HepG2 (cell line): ENCODE measurements around the gene LCAT. TPM values are rescaled to one million over a fixed set of nuclear protein-coding genes. Genes with fewer than 3 reads are reported as not detected.

Source experiments
- AHDC1 ChIP-seq: sonication (generic); formaldehyde crosslinking; IDR thresholded peaks from 2 replicates; pipeline ENCODE4 v1.5.1; 2020; ENCODE audit warnings: mild to moderate bottlenecking, missing genetic modification reagents, borderline replicate concordance
- ARID4A ChIP-seq: sonication (generic); formaldehyde crosslinking; IDR thresholded peaks from 2 replicates; pipeline ENCODE4 v1.5.0; 2020; ENCODE audit warnings: mild to moderate bottlenecking, missing genetic modification reagents, borderline replicate concordance
- ELF1 ChIP-seq: sonication (generic); formaldehyde crosslinking; IDR thresholded peaks from 2 replicates; pipeline ENCODE4 v1.4.0; 2020; ENCODE audit warnings: missing genetic modification reagents
- EZH2 ChIP-seq: conservative IDR thresholded peaks from 2 replicates; pipeline ENCODE4 v1.6.1; 2012; ENCODE audit warnings: mild to moderate bottlenecking, low read depth, low read length, moderate library complexity
- HDAC6 ChIP-seq: fragments of 200-600 bp; sonication (generic); IDR thresholded peaks from 2 replicates; pipeline ENCODE4 v1.7.0; 2017; ENCODE audit warnings: mild to moderate bottlenecking, antibody characterized with exemption, low read length, low read depth
- HNRNPLL ChIP-seq: fragments of 200-400 bp; formaldehyde crosslinking; IDR thresholded peaks from 2 replicates; pipeline ENCODE4 v1.6.1; 2017; ENCODE audit warnings: mild to moderate bottlenecking, low read depth, low read length; ENCODE audit not compliant: poor library complexity, severe bottlenecking
- NFATC3 ChIP-seq: sonication (generic); formaldehyde crosslinking; IDR thresholded peaks from 2 replicates; pipeline ENCODE4 v1.5.1; 2020; ENCODE audit warnings: mild to moderate bottlenecking, missing genetic modification reagents
- SIX4 ChIP-seq: sonication (generic); formaldehyde crosslinking; IDR thresholded peaks from 2 replicates; pipeline ENCODE4 v1.4.0; 2020; ENCODE audit warnings: missing genetic modification reagents
- ZFP62 ChIP-seq: sonication (generic); formaldehyde crosslinking; IDR thresholded peaks from 2 replicates; pipeline ENCODE4 v1.4.0; 2020; ENCODE audit warnings: missing genetic modification reagents
- ZNF160 ChIP-seq: sonication (generic); formaldehyde crosslinking; IDR thresholded peaks from 2 replicates; pipeline ENCODE4 v1.8.0; 2022; ENCODE audit warnings: mild to moderate bottlenecking, inconsistent platforms, missing genetic modification reagents
- ZNF256 ChIP-seq: sonication (generic); formaldehyde crosslinking; conservative IDR thresholded peaks from 2 replicates; pipeline ENCODE4 v1.4.0; 2020; ENCODE audit warnings: missing genetic modification reagents
- ZNF414 ChIP-seq: sonication (generic); formaldehyde crosslinking; IDR thresholded peaks from 2 replicates; pipeline ENCODE4 v1.5.0; 2020; ENCODE audit warnings: missing genetic modification reagents
- ZNF558 ChIP-seq: sonication (generic); formaldehyde crosslinking; IDR thresholded peaks from 2 replicates; pipeline ENCODE4 v1.9.0; 2022; ENCODE audit warnings: mild to moderate bottlenecking, missing genetic modification reagents, borderline replicate concordance
- ZNF720 ChIP-seq: sonication (generic); formaldehyde crosslinking; IDR thresholded peaks from 2 replicates; pipeline ENCODE4 v1.4.0; 2020; ENCODE audit warnings: missing genetic modification reagents
- polyA plus RNA-seq, 8 experiments: library from polyadenylated mRNA; depleted of rRNA in 3 of 8; stranded (reverse) in 7 of 8; unstranded in 1 of 8; fragments of >200 nt; fragmentation: Illumina TruSeq in 4 of 8; extraction: Trizol in 4 of 8; gene quantifications; 2 replicates each; pipeline versions ENCODE4 v1.2.1 to v1.2.3, GENCODE V29; 2011 to 2016; ENCODE audit warnings: low read depth in 4 of 8, missing spikeins in 1 of 8, mixed read lengths in 1 of 8; ENCODE audit not compliant: insufficient read depth in 1 of 8
- total RNA-seq, 5 experiments: library from RNA; depleted of rRNA; stranded (reverse); fragments of >200 nt; fragmentation: Illumina TruSeq; extraction: Trizol; gene quantifications; 2 replicates each; pipeline ENCODE4 v1.2.3, GENCODE V29; 2016; ENCODE audit warnings: low read depth in 1 of 5

LCAT gene
- total and polyA plus RNA-seq, 2 of the 13 experiments (the other 11 are each of a cell fraction or from before 2014, with no cell fraction given) = 36.1 to 38.9 TPM

GRCh38 chr16:67936124-67936879 lies 7.6 kb downstream of the LCAT start, which contains the start of gene PSMB10 (continued):
- TF ChIP-seq ARID4A (no peak), HDAC6 (no peak), ZNF256 (no peak; the same call in 1 of the 2 replicates), ZNF160 (CRISPR knock-in tag) (0 out of 2 replicates have a peak, but pooled peaks have one; percentile 2), EZH2 (no peak), ZNF414 (CRISPR knock-in tag) (no peak), ZNF558 (CRISPR knock-in tag) (no peak), NFATC3 (CRISPR knock-in tag) (no peak; the same call in 1 of the 2 replicates), AHDC1 (CRISPR knock-in tag) (no peak), ZFP62 (no peak), ELF1 (CRISPR knock-in tag) (peak; percentile 56), SIX4 (no peak; the same call in 1 of the 2 replicates), ZNF720 (CRISPR knock-in tag) (no peak), HNRNPLL (peak; percentile 16)
